Endothelial cell of umbilical vein (primary cell): ENCODE data around the gene BMAL2.

ENCODE experiments used
- CTCF ChIP-seq, 2 donors: IDR thresholded peaks; 1 replicate in 1 of 2; 2 replicates in 1 of 2; pipeline ENCODE4 v1.5.1; 2011; ENCODE audit warnings: low read length in 2 of 2, mild to moderate bottlenecking in 2 of 2, moderate library complexity in 2 of 2, control low read depth in 1 of 2, inconsistent platforms in 1 of 2, low read depth in 1 of 2; ENCODE audit not compliant: insufficient read depth in 1 of 2; ENCODE audit errors: extremely low read depth in 1 of 2
- EZH2 ChIP-seq: IDR thresholded peaks from 2 replicates; pipeline ENCODE4 v1.6.1; 2012; ENCODE audit warnings: borderline replicate concordance, low read depth, mild to moderate bottlenecking, moderate library complexity, low read length, inconsistent platforms; ENCODE audit not compliant: severe bottlenecking
- FOS ChIP-seq: IDR thresholded peaks from 2 replicates; pipeline ENCODE4 v1.6.1; 2011; ENCODE audit warnings: mild to moderate bottlenecking, low read length, moderate library complexity, borderline replicate concordance; ENCODE audit not compliant: insufficient read depth
- MAX ChIP-seq: IDR thresholded peaks from 2 replicates; pipeline ENCODE4 v1.6.1; 2011; ENCODE audit not compliant: insufficient read depth, insufficient read length
- POLR2A ChIP-seq: IDR thresholded peaks from 2 replicates; pipeline ENCODE4 v1.6.1; 2012; ENCODE audit warnings: low read depth, mild to moderate bottlenecking, control low read depth, low read length

GRCh38 chr12:27309995-27310315 is 22.7 kb upstream of the BMAL2 start:
- TF ChIP-seq CTCF (IDR thresholded peaks at IDR 0.05; ENCODE audit: extremely low read depth in 1 of 2, insufficient read depth in 1 of 2, low read depth in 1 of 2, low read length in 2 of 2), result no peak
- no peak for TF ChIP-seq MAX
- no peak for TF ChIP-seq POLR2A
- TF ChIP-seq EZH2, result no peak
- no peak for TF ChIP-seq FOS
